Thyroid gland (tissue), 4 donors: ENCODE results near the gene ANTXR2. TPM values are rescaled to one million over a fixed set of nuclear protein-coding genes. Genes with fewer than 3 reads are reported as not detected.

Source experiments
- DNase-seq, 2 donors: peaks; one replicate each; pipeline ENCODE4 v3.0.0-alpha.2; 2019
- H3K27ac ChIP-seq, 3 donors: fragments of 200-600 bp; sonication (generic); 1 replicate in 2 of 3; 2 replicates in 1 of 3; pipeline ENCODE4 v1.5.1; 2016 to 2019; ENCODE audit warnings: mild to moderate bottlenecking in 1 of 3, moderate library complexity in 1 of 3
- H3K27me3 ChIP-seq: fragments of 200-600 bp; sonication (generic); one replicate; pipeline ENCODE4 v1.5.1; 2019
- H3K36me3 ChIP-seq, 2 donors: fragments of 200-600 bp; sonication (generic); one replicate each; pipeline ENCODE4 v1.5.1; 2016 to 2019
- H3K4me1 ChIP-seq, 2 donors: fragments of 200-600 bp; sonication (generic); one replicate each; pipeline ENCODE4 v1.5.1; 2017 to 2019
- H3K4me3 ChIP-seq, 3 donors: fragments of 200-600 bp; sonication (generic); replicated peaks in 1 of 3; 1 replicate in 2 of 3; 2 replicates in 1 of 3; pipeline ENCODE4 v1.5.1; 2016; ENCODE audit warnings: mild to moderate bottlenecking in 1 of 3
- H3K9me3 ChIP-seq: fragments of 200-600 bp; sonication (generic); one replicate; pipeline ENCODE4 v1.5.1; 2017
- CTCF ChIP-seq, 6 experiments: fragments of 200-600 bp in 3 of 6; fragments of 450-650 bp in 3 of 6; sonication (generic) in 3 of 6; IDR thresholded peaks; one replicate each; pipeline ENCODE4 v1.5.1; 2016 to 2019; ENCODE audit warnings: antibody characterized with exemption in 6 of 6, mild to moderate bottlenecking in 2 of 6, inconsistent platforms in 1 of 6, moderate library complexity in 1 of 6
- POLR2A ChIP-seq, 2 donors: fragments of 450-650 bp; IDR thresholded peaks; one replicate each; pipeline ENCODE4 v1.6.1; 2017; ENCODE audit warnings: antibody characterized with exemption in 2 of 2, mild to moderate bottlenecking in 2 of 2, moderate library complexity in 1 of 2
- WGBS, 2 donors: methylation state at CpG; one replicate each; pipeline ENCODE4 v1.1.5; 2017; 5-methylcytosine and 5-hydroxymethylcytosine counted together
- intact Hi-C: fragments of 100-400 bp; cut with DNase I; formaldehyde crosslinking; loops from one replicate; pipeline ENCODE4 v1.15.1; 2023
- total RNA-seq, 4 donors: library from RNA; depleted of rRNA; stranded (reverse); fragments of >200 nt; gene quantifications; one replicate each; pipeline ENCODE4 v1.2.3, GENCODE V29; 2016

ANTXR2 gene
- total RNA-seq, 4 donors from 2014 or later: 21.2 to 46.1 (median 24.3) TPM

- Histone ChIP-seq H3K27ac (no peak overlapping the region), H3K9me3 (no peaks in the 10 kb centered on the region), H3K27me3 (no peaks in the 10 kb centered on the region), H3K4me3 (no peak overlapping the region), H3K36me3 (no peaks in the 10 kb centered on the region), H3K4me1 (no peaks in the 10 kb centered on the region)
- TF ChIP-seq POLR2A (IDR thresholded peaks at IDR 0.05) (no peak), CTCF (IDR thresholded peaks at IDR 0.05) (no peak)
- no peak for DNase-seq
- 92 to 94% methylated on average over 3 of the region's 3 CpGs for WGBS, 2 donors
- intact Hi-C loops: no loop called here
Observed at GRCh38 chr4:80062527-80062926, 10.5 kb downstream of the ANTXR2 start.

DNA sequence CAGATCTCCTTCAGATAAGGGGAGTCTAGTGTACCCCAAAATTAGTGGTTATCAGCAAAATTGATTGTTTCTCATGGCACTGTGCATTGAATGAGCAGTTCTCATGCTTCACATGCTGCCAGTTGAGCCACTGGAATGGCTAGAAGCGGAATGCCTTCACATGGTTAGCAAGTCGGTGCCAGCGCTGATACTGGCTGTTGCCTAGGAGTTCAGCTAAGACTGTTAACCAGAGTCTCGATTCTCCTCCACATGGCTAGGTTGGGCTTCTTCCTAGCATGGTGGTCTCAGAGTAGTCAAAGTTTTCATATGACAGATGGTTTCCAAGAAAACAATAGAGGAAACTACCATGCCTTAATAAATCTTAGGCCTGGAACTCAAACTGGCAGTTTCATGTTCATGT, 12.2 kb downstream of the ANTXR2 start:
- Histone ChIP-seq H3K27me3 (no peaks in the 10 kb centered on the region), H3K36me3 (no peaks in the 10 kb centered on the region), H3K9me3 (no peaks in the 10 kb centered on the region), H3K4me1 (no peaks in the 10 kb centered on the region), H3K27ac (no peak overlapping the region), H3K4me3 (no peak overlapping the region)
- DNase-seq: no peak
- intact Hi-C loops: no loop called here
- TF ChIP-seq POLR2A (IDR thresholded peaks at IDR 0.05): no peak
- no peak for TF ChIP-seq CTCF (IDR thresholded peaks at IDR 0.05)
- WGBS, 2 donors: 97 to 100% methylated on average over 4 of the region's 4 CpGs

GRCh38 chr4:80058740-80059139, 14.3 kb downstream of the ANTXR2 start:
- Histone ChIP-seq H3K4me1 (no peaks in the 10 kb centered on the region), H3K27me3 (no peaks in the 10 kb centered on the region), H3K4me3 (no peak overlapping the region), H3K9me3 (no peaks in the 10 kb centered on the region), H3K27ac (no peak overlapping the region), H3K36me3 (no peaks in the 10 kb centered on the region)
- no peak for DNase-seq
- TF ChIP-seq CTCF (IDR thresholded peaks at IDR 0.05) (no peak), POLR2A (IDR thresholded peaks at IDR 0.05) (no peak)
- 69 to 78% methylated on average over 2 of the region's 2 CpGs for WGBS, 2 donors
- intact Hi-C loops: no loop called here

DNA sequence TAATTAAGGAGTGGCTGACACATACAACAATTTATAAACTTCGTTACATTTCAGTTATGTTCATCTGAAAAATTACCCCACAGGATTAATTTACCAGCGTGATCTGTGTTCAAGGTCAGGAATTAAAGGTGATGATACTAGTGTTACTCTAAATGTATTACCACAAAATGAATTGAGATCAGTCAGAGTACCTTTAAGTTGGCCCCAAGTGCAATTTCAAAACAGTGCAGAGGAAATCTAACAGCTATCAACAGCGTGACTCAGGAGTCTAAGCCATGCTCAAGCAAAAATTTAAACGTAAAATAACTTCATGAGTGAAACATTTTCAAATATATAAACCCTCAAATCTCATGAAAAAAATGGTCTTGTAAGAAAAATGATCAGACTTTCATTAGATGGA, 18.7 kb downstream of the ANTXR2 start:
- H3K36me3 ChIP-seq: no peaks in the 10 kb centered on the region
- DNase-seq: no peak
- TF ChIP-seq CTCF (IDR thresholded peaks at IDR 0.05): no peak
- no peak for TF ChIP-seq POLR2A (IDR thresholded peaks at IDR 0.05)
- no peaks in the 10 kb centered on the region for H3K4me1 ChIP-seq
- H3K27ac ChIP-seq: no peak overlapping the region
- H3K4me3 ChIP-seq: no peak overlapping the region
- intact Hi-C loops: no loop called here
- WGBS, 2 donors: 91 to 95% methylated on average over 4 of the region's 4 CpGs
- no peaks in the 10 kb centered on the region for H3K9me3 ChIP-seq
- no peaks in the 10 kb centered on the region for H3K27me3 ChIP-seq

GRCh38 chr4:80053140-80053910, 19.7 kb downstream of the ANTXR2 start:
- no peaks in the 10 kb centered on the region for H3K27me3 ChIP-seq
- H3K4me1 ChIP-seq: no peaks in the 10 kb centered on the region
- intact Hi-C loops: no loop called here
- H3K9me3 ChIP-seq: no peaks in the 10 kb centered on the region
- WGBS, 2 donors: 90 to 91% methylated on average over 1 of the region's 1 CpG
- no peaks in the 10 kb centered on the region for H3K36me3 ChIP-seq
- H3K4me3 ChIP-seq: no peak overlapping the region
- no peak overlapping the region for H3K27ac ChIP-seq
- TF ChIP-seq CTCF (IDR thresholded peaks at IDR 0.05) (no peak), POLR2A (IDR thresholded peaks at IDR 0.05) (no peak)
- DNase-seq: no peak
